K562 (cell line): ENCODE measurements around the gene KLHL33. TPM values are rescaled to one million over a fixed set of nuclear protein-coding genes. Genes with fewer than 3 reads are reported as not detected.

Experiments
- CTBP1 ChIP-seq: fragments of 450-650 bp; IDR thresholded peaks from 2 replicates; pipeline ENCODE4 v1.6.1; 2016; ENCODE audit warnings: borderline replicate concordance
- DIDO1 ChIP-seq: fragments of 450-650 bp; IDR thresholded peaks from 2 replicates; pipeline ENCODE4 v1.6.1; 2016; ENCODE audit warnings: low read depth, missing biosample characterization, missing genetic modification characterization
- DMBX1 ChIP-seq: fragments of 250-450 bp; sonication (Bioruptor Pico); IDR thresholded peaks from 2 replicates; pipeline ENCODE4 v1.8.0; 2022; ENCODE audit warnings: inconsistent platforms, mild to moderate bottlenecking, moderate library complexity, borderline replicate concordance
- FOXA3 ChIP-seq, 2 experiments: fragments of 450-650 bp in 1 of 2; sonication (generic) in 1 of 2; formaldehyde crosslinking; IDR thresholded peaks in 1 of 2; conservative IDR thresholded peaks in 1 of 2; 2 replicates each; pipeline versions ENCODE4 v1.4.0 to v1.8.0; 2020 to 2022; ENCODE audit warnings: mild to moderate bottlenecking in 2 of 2, missing genetic modification reagents in 1 of 2
- HNRNPL ChIP-seq: fragments of 200-400 bp; formaldehyde crosslinking; IDR thresholded peaks from 2 replicates; pipeline ENCODE4 v1.6.1; 2017; ENCODE audit warnings: low read depth, mild to moderate bottlenecking, low read length
- LEF1 ChIP-seq: fragments of 450-650 bp; IDR thresholded peaks from 2 replicates; pipeline ENCODE4 v1.6.1; 2016; ENCODE audit warnings: mild to moderate bottlenecking
- PML ChIP-seq: IDR thresholded peaks from 2 replicates; pipeline ENCODE4 v1.6.1; 2012; ENCODE audit warnings: low read length, inconsistent platforms
- RAD51 ChIP-seq: fragments of 450-650 bp; IDR thresholded peaks from 2 replicates; pipeline ENCODE4 v1.7.1; 2016; ENCODE audit warnings: low read depth, mild to moderate bottlenecking, borderline replicate concordance
- RBBP5 ChIP-seq: fragments of 200-600 bp; sonication (generic); IDR thresholded peaks from 2 replicates; pipeline ENCODE4 v1.6.1; 2012; ENCODE audit warnings: borderline replicate concordance, mild to moderate bottlenecking, low read length, control low read depth, inconsistent platforms; ENCODE audit not compliant: insufficient read depth, poor library complexity, severe bottlenecking
- SIN3A ChIP-seq, 2 experiments: fragments of 150-350 bp in 1 of 2; IDR thresholded peaks; 2 replicates each; pipeline ENCODE4 v1.6.1; 2011 to 2016; ENCODE audit warnings: borderline replicate concordance in 2 of 2, low read depth in 2 of 2, low read length in 2 of 2, mild to moderate bottlenecking in 2 of 2, moderate library complexity in 2 of 2; ENCODE audit not compliant: control insufficient read depth in 1 of 2
- ZFX ChIP-seq: sonication (generic); formaldehyde crosslinking; IDR thresholded peaks from 2 replicates; pipeline ENCODE4 v1.8.0; 2022; ENCODE audit warnings: mild to moderate bottlenecking, missing genetic modification reagents, moderate library complexity
- ZNF232 ChIP-seq: sonication (generic); formaldehyde crosslinking; IDR thresholded peaks from 2 replicates; pipeline ENCODE4 v1.8.0; 2022; ENCODE audit warnings: mild to moderate bottlenecking, missing genetic modification reagents
- ZNF282 ChIP-seq: sonication (generic); formaldehyde crosslinking; IDR thresholded peaks from 2 replicates; pipeline ENCODE4 v1.8.1; 2023; ENCODE audit warnings: missing genetic modification reagents
- ZNF57 ChIP-seq: fragments of 450-650 bp; formaldehyde crosslinking; IDR thresholded peaks from 2 replicates; pipeline ENCODE4 v1.4.0; 2020; ENCODE audit warnings: mild to moderate bottlenecking, moderate library complexity
- ZNF76 ChIP-seq: fragments of 250-450 bp; sonication (Bioruptor Pico); IDR thresholded peaks from 2 replicates; pipeline ENCODE4 v1.4.0; 2020; ENCODE audit warnings: mild to moderate bottlenecking, moderate library complexity, borderline replicate concordance
- ZNF77 ChIP-seq: fragments of 250-450 bp; sonication (Bioruptor Pico); IDR thresholded peaks from 2 replicates; pipeline ENCODE4 v1.5.0; 2020
- polyA plus RNA-seq, 8 experiments: library from polyadenylated mRNA; depleted of rRNA in 4 of 8; stranded (reverse) in 5 of 8; unstranded in 3 of 8; fragments of >200 nt; fragmentation: Nextera tagmentation in 2 of 8; fragmentation: Illumina TruSeq in 1 of 8; extraction: Ambion mirVana in 2 of 8; extraction: Trizol in 1 of 8; gene quantifications; 2 replicates each; pipeline versions ENCODE4 v1.2.1 to v1.2.3, GENCODE V29; 2011 to 2014; ENCODE audit warnings: inconsistent platforms in 1 of 8, missing spikeins in 1 of 8
- total RNA-seq, 7 experiments: library from RNA; depleted of rRNA in 6 of 7; stranded (reverse); fragments of >200 nt in 6 of 7; fragmentation: Illumina TruSeq in 2 of 7; extraction: Trizol in 2 of 7; gene quantifications; 2 replicates each; pipeline versions ENCODE4 v1.2.1 to v1.2.3, GENCODE V29; 2011 to 2021; ENCODE audit warnings: low replicate concordance in 1 of 7
- TF ChIP-seq, protein P1 (sequence below): IDR thresholded peaks from 2 replicates; pipeline ENCODE4 v1.6.1; 2014; ENCODE audit warnings: antibody characterized with exemption
- TF ChIP-seq, protein P2 (sequence below): fragments of 450-650 bp; IDR thresholded peaks from 2 replicates; pipeline ENCODE4 v1.6.1; 2016; ENCODE audit warnings: borderline replicate concordance
- TF ChIP-seq, protein P3 (sequence below): fragments of 200-800 bp; sonication (Bioruptor generic); IDR thresholded peaks from 2 replicates; pipeline ENCODE4 v1.6.1; 2017; ENCODE audit warnings: missing genetic modification characterization, missing compliant biosample characterization
- TF ChIP-seq, protein P4 (sequence below), 2 experiments: fragments of 450-650 bp; IDR thresholded peaks; 2 replicates each; pipeline ENCODE4 v1.6.1; 2016

KLHL33 gene
- total and polyA plus RNA-seq, 9 of the 15 experiments (the other 6 are each of a cell fraction or from before 2014, with no cell fraction given) = 0.04 to 0.27 (median 0.13) TPM; not detected in 6

DNA sequence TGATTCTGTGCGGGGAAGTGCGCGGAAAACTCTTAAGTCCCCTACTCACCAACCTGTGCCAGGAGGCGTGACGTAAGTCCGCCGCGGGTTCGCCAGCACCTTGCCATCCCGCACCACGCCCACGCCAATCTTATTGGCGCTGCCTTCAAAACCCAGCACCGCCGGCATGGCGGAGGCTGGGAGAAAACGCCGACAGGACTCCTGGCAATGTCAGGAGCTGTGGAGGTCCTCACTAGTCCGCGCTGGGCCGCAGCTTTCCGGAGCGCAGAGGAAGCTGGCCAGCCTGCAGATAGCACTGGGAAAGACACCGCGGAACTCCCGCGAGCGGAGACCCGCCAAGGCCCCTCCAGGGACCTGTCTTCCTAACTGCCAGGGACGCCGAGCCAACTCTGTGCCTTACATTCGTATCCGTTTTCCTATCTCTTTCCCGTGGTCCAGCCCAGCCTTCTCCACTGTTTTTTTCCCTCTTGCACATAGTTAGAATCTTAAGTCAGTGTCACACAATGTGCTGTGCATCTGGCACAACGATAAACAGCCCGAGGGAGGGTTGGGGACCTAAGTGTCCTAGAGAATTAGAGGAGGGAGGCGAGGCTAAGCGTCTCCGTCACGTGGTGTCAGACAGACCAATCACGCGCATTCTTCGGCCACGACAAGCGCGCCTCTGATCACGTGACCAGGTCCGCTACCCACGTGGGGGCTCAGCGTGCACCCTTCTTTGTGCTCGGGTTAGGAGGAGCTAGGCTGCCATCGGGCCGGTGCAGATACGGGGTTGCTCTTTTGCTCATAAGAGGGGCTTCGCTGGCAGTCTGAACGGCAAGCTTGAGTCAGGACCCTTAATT is 18.8 kb upstream of the KLHL33 start, which contains the start of the genes APEX1 and OSGEP (continued):
- TF ChIP-seq ZNF282 (CRISPR knock-in tag) (no peak), ZNF57 (CRISPR knock-in tag) (no peak), ZFX (CRISPR knock-in tag) (peak; percentile 69), CTBP1 (peak; percentile 11), RBBP5 (peak; percentile 67), FOXA3 (CRISPR knock-in tag; conservative IDR thresholded peaks at IDR 0.05 in 1 of 2, IDR thresholded peaks at IDR 0.05 in 1 of 2) (no peak), ZNF77 (no peak), ZNF76 (CRISPR knock-in tag) (peak; percentile 66; the same call in 1 of the 2 replicates), LEF1 (0 out of 2 replicates have a peak, but pooled peaks have one; percentile 50), ZNF232 (CRISPR knock-in tag) (no peak), HNRNPL (no peak), RAD51 (peak; percentile 100), PML (peak; percentile 48; the same call in 1 of the 2 replicates), SIN3A (IDR thresholded peaks at IDR 0.05; ENCODE audit: borderline replicate concordance in 2 of 2, control insufficient read depth in 1 of 2, low read depth in 2 of 2, low read length in 2 of 2) (peak; percentile 65 to 91; a peak in 3 of 4 replicates), DMBX1 (CRISPR knock-in tag) (peak; percentile 55; the same call in 1 of the 2 replicates), DIDO1 (tag) (peak; percentile 57; the same call in 1 of the 2 replicates)
- TF ChIP-seq, protein P1, sequence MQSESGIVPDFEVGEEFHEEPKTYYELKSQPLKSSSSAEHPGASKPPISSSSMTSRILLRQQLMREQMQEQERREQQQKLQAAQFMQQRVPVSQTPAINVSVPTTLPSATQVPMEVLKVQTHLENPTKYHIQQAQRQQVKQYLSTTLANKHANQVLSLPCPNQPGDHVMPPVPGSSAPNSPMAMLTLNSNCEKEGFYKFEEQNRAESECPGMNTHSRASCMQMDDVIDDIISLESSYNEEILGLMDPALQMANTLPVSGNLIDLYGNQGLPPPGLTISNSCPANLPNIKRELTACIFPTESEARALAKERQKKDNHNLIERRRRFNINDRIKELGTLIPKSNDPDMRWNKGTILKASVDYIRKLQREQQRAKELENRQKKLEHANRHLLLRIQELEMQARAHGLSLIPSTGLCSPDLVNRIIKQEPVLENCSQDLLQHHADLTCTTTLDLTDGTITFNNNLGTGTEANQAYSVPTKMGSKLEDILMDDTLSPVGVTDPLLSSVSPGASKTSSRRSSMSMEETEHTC = peak; percentile 75; the same call in 1 of the 2 replicates
- TF ChIP-seq, protein P2, sequence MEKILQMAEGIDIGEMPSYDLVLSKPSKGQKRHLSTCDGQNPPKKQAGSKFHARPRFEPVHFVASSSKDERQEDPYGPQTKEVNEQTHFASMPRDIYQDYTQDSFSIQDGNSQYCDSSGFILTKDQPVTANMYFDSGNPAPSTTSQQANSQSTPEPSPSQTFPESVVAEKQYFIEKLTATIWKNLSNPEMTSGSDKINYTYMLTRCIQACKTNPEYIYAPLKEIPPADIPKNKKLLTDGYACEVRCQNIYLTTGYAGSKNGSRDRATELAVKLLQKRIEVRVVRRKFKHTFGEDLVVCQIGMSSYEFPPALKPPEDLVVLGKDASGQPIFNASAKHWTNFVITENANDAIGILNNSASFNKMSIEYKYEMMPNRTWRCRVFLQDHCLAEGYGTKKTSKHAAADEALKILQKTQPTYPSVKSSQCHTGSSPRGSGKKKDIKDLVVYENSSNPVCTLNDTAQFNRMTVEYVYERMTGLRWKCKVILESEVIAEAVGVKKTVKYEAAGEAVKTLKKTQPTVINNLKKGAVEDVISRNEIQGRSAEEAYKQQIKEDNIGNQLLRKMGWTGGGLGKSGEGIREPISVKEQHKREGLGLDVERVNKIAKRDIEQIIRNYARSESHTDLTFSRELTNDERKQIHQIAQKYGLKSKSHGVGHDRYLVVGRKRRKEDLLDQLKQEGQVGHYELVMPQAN = peak; percentile 98
- TF ChIP-seq, protein P3, sequence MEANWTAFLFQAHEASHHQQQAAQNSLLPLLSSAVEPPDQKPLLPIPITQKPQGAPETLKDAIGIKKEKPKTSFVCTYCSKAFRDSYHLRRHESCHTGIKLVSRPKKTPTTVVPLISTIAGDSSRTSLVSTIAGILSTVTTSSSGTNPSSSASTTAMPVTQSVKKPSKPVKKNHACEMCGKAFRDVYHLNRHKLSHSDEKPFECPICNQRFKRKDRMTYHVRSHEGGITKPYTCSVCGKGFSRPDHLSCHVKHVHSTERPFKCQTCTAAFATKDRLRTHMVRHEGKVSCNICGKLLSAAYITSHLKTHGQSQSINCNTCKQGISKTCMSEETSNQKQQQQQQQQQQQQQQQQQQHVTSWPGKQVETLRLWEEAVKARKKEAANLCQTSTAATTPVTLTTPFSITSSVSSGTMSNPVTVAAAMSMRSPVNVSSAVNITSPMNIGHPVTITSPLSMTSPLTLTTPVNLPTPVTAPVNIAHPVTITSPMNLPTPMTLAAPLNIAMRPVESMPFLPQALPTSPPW (CRISPR knock-in tag) = peak; percentile 48; the same call in 1 of the 2 replicates
- TF ChIP-seq, protein P4, sequence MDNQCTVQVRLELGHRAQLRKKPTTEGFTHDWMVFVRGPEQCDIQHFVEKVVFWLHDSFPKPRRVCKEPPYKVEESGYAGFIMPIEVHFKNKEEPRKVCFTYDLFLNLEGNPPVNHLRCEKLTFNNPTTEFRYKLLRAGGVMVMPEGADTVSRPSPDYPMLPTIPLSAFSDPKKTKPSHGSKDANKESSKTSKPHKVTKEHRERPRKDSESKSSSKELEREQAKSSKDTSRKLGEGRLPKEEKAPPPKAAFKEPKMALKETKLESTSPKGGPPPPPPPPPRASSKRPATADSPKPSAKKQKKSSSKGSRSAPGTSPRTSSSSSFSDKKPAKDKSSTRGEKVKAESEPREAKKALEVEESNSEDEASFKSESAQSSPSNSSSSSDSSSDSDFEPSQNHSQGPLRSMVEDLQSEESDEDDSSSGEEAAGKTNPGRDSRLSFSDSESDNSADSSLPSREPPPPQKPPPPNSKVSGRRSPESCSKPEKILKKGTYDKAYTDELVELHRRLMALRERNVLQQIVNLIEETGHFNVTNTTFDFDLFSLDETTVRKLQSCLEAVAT (IDR thresholded peaks at IDR 0.05) = 0 out of 4 replicates have a peak, but pooled peaks of 1 of the 2 experiments have one; percentile 37
